ENCODE results near the gene GSAP.

DNA sequence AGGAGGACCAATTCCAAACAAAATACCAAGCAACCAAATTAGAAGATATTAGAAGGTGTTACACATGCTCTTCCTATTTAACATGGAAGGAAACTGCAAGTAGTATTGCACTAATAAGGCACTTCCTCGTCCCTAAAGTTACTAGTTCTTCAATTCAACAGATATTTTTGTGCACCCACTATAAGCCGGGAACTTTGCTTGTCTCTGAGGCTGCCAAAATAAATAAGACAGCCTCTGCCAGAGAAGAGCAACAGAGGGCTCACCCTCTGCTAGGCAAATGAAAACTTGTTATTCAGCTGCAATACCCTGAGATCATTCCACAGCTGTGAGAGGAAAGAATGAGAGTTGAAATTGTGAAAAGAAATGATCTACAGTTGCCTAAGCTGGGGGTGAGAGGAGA lies 37.4 kb upstream of the GSAP start:
- TF ChIP-seq YY1 (IDR thresholded peaks at IDR 0.05; ENCODE audit: borderline replicate concordance in 1 of 3, control insufficient read depth in 1 of 3, extremely low read depth in 1 of 3, insufficient read depth in 3 of 3, insufficient read length in 1 of 3, insufficient replicate concordance in 2 of 3, low read depth in 1 of 3, low read length in 2 of 3) (no peak), RB1 (IDR thresholded peaks at IDR 0.05; ENCODE audit: low read depth) (no peak)
